K562 (cell line): ENCODE data around the gene NME4. TPM values are rescaled to one million over a fixed set of nuclear protein-coding genes. Genes with fewer than 3 reads are reported as not detected.

ENCODE experiments used
- BDP1 ChIP-seq: IDR thresholded peaks from 3 replicates; pipeline ENCODE4 v1.6.1; 2011; ENCODE audit not compliant: insufficient read length, insufficient read depth
- BRF1 ChIP-seq: IDR thresholded peaks from 3 replicates; pipeline ENCODE4 v1.6.1; 2011; ENCODE audit warnings: borderline replicate concordance, mild to moderate bottlenecking; ENCODE audit not compliant: insufficient read length; ENCODE audit errors: extremely low read depth
- CBFB ChIP-seq: sonication (generic); formaldehyde crosslinking; IDR thresholded peaks from 2 replicates; pipeline ENCODE4 v1.4.0; 2020; ENCODE audit warnings: mild to moderate bottlenecking, missing genetic modification reagents
- CHD4 ChIP-seq: fragments of 200-600 bp; sonication (generic); IDR thresholded peaks from 3 replicates; pipeline ENCODE4 v1.6.1; 2012; ENCODE audit warnings: low read depth, mild to moderate bottlenecking, mixed read lengths, low read length, inconsistent platforms; ENCODE audit not compliant: insufficient read depth, insufficient replicate concordance, poor library complexity, severe bottlenecking
- CREB3 ChIP-seq: fragments of 450-650 bp; conservative IDR thresholded peaks from 2 replicates; pipeline ENCODE4 v1.6.1; 2016; ENCODE audit warnings: missing genetic modification characterization, low read depth, mild to moderate bottlenecking, missing compliant biosample characterization, moderate library complexity
- E2F6 ChIP-seq, 2 experiments: IDR thresholded peaks; 2 replicates each; pipeline ENCODE4 v1.6.1; 2011; ENCODE audit warnings: borderline replicate concordance in 1 of 2, control low read depth in 1 of 2, low read depth in 1 of 2, low read length in 1 of 2, mild to moderate bottlenecking in 1 of 2, mixed read lengths in 1 of 2, moderate library complexity in 1 of 2; ENCODE audit not compliant: insufficient read depth in 1 of 2, insufficient read length in 1 of 2, poor library complexity in 1 of 2, severe bottlenecking in 1 of 2; ENCODE audit errors: extremely low read depth in 1 of 2
- GATAD2A ChIP-seq: fragments of 450-650 bp; IDR thresholded peaks from 2 replicates; pipeline ENCODE4 v1.6.1; 2017
- HNRNPL ChIP-seq: fragments of 200-400 bp; formaldehyde crosslinking; IDR thresholded peaks from 2 replicates; pipeline ENCODE4 v1.6.1; 2017; ENCODE audit warnings: low read depth, mild to moderate bottlenecking, low read length
- MXD1 ChIP-seq: fragments of 250-450 bp; sonication (Bioruptor Pico); IDR thresholded peaks from 2 replicates; pipeline ENCODE4 v1.8.0; 2021; ENCODE audit warnings: borderline replicate concordance, mild to moderate bottlenecking, moderate library complexity; ENCODE audit not compliant: poor library complexity, severe bottlenecking
- POLR2G ChIP-seq: fragments of 200-400 bp; formaldehyde crosslinking; IDR thresholded peaks from 2 replicates; pipeline ENCODE4 v1.6.1; 2017; ENCODE audit warnings: low read depth, mild to moderate bottlenecking, antibody characterized with exemption, low read length, moderate library complexity
- SAP30 ChIP-seq: fragments of 200-600 bp; sonication (generic); IDR thresholded peaks from 2 replicates; pipeline ENCODE4 v1.6.1; 2012; ENCODE audit warnings: borderline replicate concordance, low read depth, mild to moderate bottlenecking, moderate library complexity, low read length, control low read depth, inconsistent platforms; ENCODE audit not compliant: insufficient read depth, poor library complexity, severe bottlenecking
- SETDB1 ChIP-seq: IDR thresholded peaks from one replicate; pipeline ENCODE4 v1.6.1; 2012; ENCODE audit warnings: low read length, control low read depth, inconsistent platforms
- TCFL5 ChIP-seq: fragments of 250-450 bp; sonication (Bioruptor Pico); conservative IDR thresholded peaks from 2 replicates; pipeline ENCODE4 v1.6.1; 2021; ENCODE audit warnings: mild to moderate bottlenecking, moderate library complexity, matching md5 sums
- TEAD1 ChIP-seq, 2 experiments: fragments of 450-650 bp in 1 of 2; sonication (generic) in 1 of 2; formaldehyde crosslinking; IDR thresholded peaks; 2 replicates each; pipeline versions ENCODE4 v1.4.0 to v1.8.0; 2020 to 2022; ENCODE audit warnings: mild to moderate bottlenecking in 2 of 2, missing genetic modification reagents in 1 of 2
- TEAD4 ChIP-seq, 2 experiments: sonication (generic) in 1 of 2; formaldehyde crosslinking in 1 of 2; IDR thresholded peaks; 2 replicates each; pipeline versions ENCODE4 v1.6.1 to v1.8.0; 2012 to 2022; ENCODE audit warnings: borderline replicate concordance in 1 of 2, inconsistent platforms in 1 of 2, low read length in 1 of 2, mild to moderate bottlenecking in 1 of 2, missing genetic modification reagents in 1 of 2
- ZBTB2 ChIP-seq: fragments of 450-650 bp; IDR thresholded peaks from 2 replicates; pipeline ENCODE4 v1.6.1; 2016; ENCODE audit warnings: antibody characterized with exemption
- ZBTB43 ChIP-seq: sonication (generic); formaldehyde crosslinking; IDR thresholded peaks from 2 replicates; pipeline ENCODE4 v1.8.0; 2023; ENCODE audit warnings: mild to moderate bottlenecking, missing genetic modification reagents
- ZNF197 ChIP-seq: fragments of 200-800 bp; sonication (Bioruptor generic); IDR thresholded peaks from 2 replicates; pipeline ENCODE4 v1.6.1; 2016; ENCODE audit warnings: low read depth, missing genetic modification characterization, missing compliant biosample characterization
- ZNF583 ChIP-seq: fragments of 250-450 bp; sonication (Bioruptor Pico); IDR thresholded peaks from 2 replicates; pipeline ENCODE4 v1.4.0; 2020
- polyA plus RNA-seq, 8 experiments: library from polyadenylated mRNA; depleted of rRNA in 4 of 8; stranded (reverse) in 5 of 8; unstranded in 3 of 8; fragments of >200 nt; fragmentation: Nextera tagmentation in 2 of 8; fragmentation: Illumina TruSeq in 1 of 8; extraction: Ambion mirVana in 2 of 8; extraction: Trizol in 1 of 8; gene quantifications; 2 replicates each; pipeline versions ENCODE4 v1.2.1 to v1.2.3, GENCODE V29; 2011 to 2014; ENCODE audit warnings: inconsistent platforms in 1 of 8, missing spikeins in 1 of 8
- total RNA-seq, 7 experiments: library from RNA; depleted of rRNA in 6 of 7; stranded (reverse); fragments of >200 nt in 6 of 7; fragmentation: Illumina TruSeq in 2 of 7; extraction: Trizol in 2 of 7; gene quantifications; 2 replicates each; pipeline versions ENCODE4 v1.2.1 to v1.2.3, GENCODE V29; 2011 to 2021; ENCODE audit warnings: low replicate concordance in 1 of 7

The NME4 gene
- total and polyA plus RNA-seq, 9 of the 15 experiments (the other 6 are each of a cell fraction or from before 2014, with no cell fraction given): 15.4 to 264 (median 139) TPM

- TF ChIP-seq E2F6 (IDR thresholded peaks at IDR 0.05; ENCODE audit: borderline replicate concordance in 1 of 2, extremely low read depth in 1 of 2, insufficient read depth in 1 of 2, insufficient read length in 1 of 2, low read depth in 1 of 2, low read length in 1 of 2, poor library complexity in 1 of 2, severe bottlenecking in 1 of 2) (peak in 1 of 2 experiments; percentile 48), CBFB (no peak), ZBTB43 (CRISPR knock-in tag) (no peak), POLR2G (peak; percentile 69), ZNF583 (no peak), SAP30 (peak; percentile 19), TCFL5 (CRISPR knock-in tag) (no peak), ZBTB2 (no peak), ZNF197 (CRISPR knock-in tag) (no peak), HNRNPL (no peak), TEAD4 (IDR thresholded peaks at IDR 0.05; ENCODE audit: low read length) (no peak), TEAD4 (CRISPR knock-in tag; IDR thresholded peaks at IDR 0.05; ENCODE audit: borderline replicate concordance) (no peak), CREB3 (tag) (no peak), TEAD1 (CRISPR knock-in tag; IDR thresholded peaks at IDR 0.05) (no peak), BRF1 (no peak), CHD4 (no peak), MXD1 (no peak), GATAD2A (no peak), SETDB1 (no peak), BDP1 (no peak)
These were observed 27.0 kb upstream of the NME4 start (continued) for GRCh38 chr16:369866-370436.
